HUES64 (cell line): ENCODE data around the gene RIMS4.

ENCODE experiments used
- H3K27ac ChIP-seq: 2 replicates; pipeline ENCODE4 v1.7.0; 2013; ENCODE audit warnings: low read depth, low read length, inconsistent platforms
- H3K27me3 ChIP-seq: 2 replicates; pipeline ENCODE4 v1.6.1; 2013; ENCODE audit warnings: mild to moderate bottlenecking, low read length; ENCODE audit not compliant: insufficient read depth
- H3K36me3 ChIP-seq: 2 replicates; pipeline ENCODE4 v1.6.1; 2013; ENCODE audit warnings: mild to moderate bottlenecking, low read length; ENCODE audit not compliant: insufficient read depth
- H3K4me1 ChIP-seq: 2 replicates; pipeline ENCODE4 v1.6.1; 2013; ENCODE audit warnings: mild to moderate bottlenecking, low read length, moderate library complexity; ENCODE audit not compliant: insufficient read depth
- H3K4me3 ChIP-seq: 2 replicates; pipeline ENCODE4 v1.5.1; 2013; ENCODE audit warnings: mild to moderate bottlenecking, low read length, moderate library complexity
- H3K9ac ChIP-seq: 2 replicates; pipeline ENCODE4 v1.6.1; 2013; ENCODE audit warnings: mild to moderate bottlenecking, low read depth, low read length
- H3K9me3 ChIP-seq: 2 replicates; pipeline ENCODE4 v1.6.1; 2013; ENCODE audit warnings: low read depth, low read length; ENCODE audit not compliant: insufficient read depth
- WGBS: fragments of 150-250, 120-280 bp; methylation state at CpG from one replicate; pipeline ENCODE4 v1.1.7; 2013; ENCODE audit warnings: missing lambda C conversion rate; 5-methylcytosine and 5-hydroxymethylcytosine counted together

Gene RIMS4

GRCh38 chr20:44762466-44763140 is 47.7 kb downstream of the RIMS4 start:
- no peak overlapping the region for H3K9ac ChIP-seq
- no peak overlapping the region for H3K4me3 ChIP-seq
- H3K4me1 ChIP-seq, result peaks cover 4% of the 10 kb centered on the region; the same call in 1 of the 2 replicates
- WGBS, result 89% methylated on average over 10 of the region's 10 CpGs
- H3K27me3 ChIP-seq, result no peaks in the 10 kb centered on the region
- H3K9me3 ChIP-seq, result no peaks in the 10 kb centered on the region
- no peak overlapping the region for H3K27ac ChIP-seq
- H3K36me3 ChIP-seq, result no peaks in the 10 kb centered on the region

- Histone ChIP-seq H3K36me3 (no peaks in the 10 kb centered on the region), H3K9ac (no peak overlapping the region), H3K27ac (no peak overlapping the region), H3K4me1 (peaks cover 4% of the 10 kb centered on the region; the same call in 1 of the 2 replicates), H3K9me3 (no peaks in the 10 kb centered on the region), H3K27me3 (no peaks in the 10 kb centered on the region), H3K4me3 (no peak overlapping the region)
- WGBS, result 77% methylated on average over 3 of the region's 3 CpGs
Measured at GRCh38 chr20:44761423-44761822, 48.9 kb downstream of the RIMS4 start.

GRCh38 chr20:44759595-44759994 is 50.8 kb downstream of the RIMS4 start:
- no peak overlapping the region for H3K4me3 ChIP-seq
- no peaks in the 10 kb centered on the region; the same call in 1 of the 2 replicates for H3K4me1 ChIP-seq
- H3K36me3 ChIP-seq, result no peaks in the 10 kb centered on the region
- no peak overlapping the region for H3K27ac ChIP-seq
- no peaks in the 10 kb centered on the region for H3K27me3 ChIP-seq
- WGBS, result 85% methylated on average over 1 of the region's 1 CpG
- H3K9ac ChIP-seq, result no peak overlapping the region
- H3K9me3 ChIP-seq, result no peaks in the 10 kb centered on the region

- Histone ChIP-seq H3K4me1 (no peaks in the 10 kb centered on the region; the same call in 1 of the 2 replicates), H3K27me3 (no peaks in the 10 kb centered on the region), H3K9ac (no peak overlapping the region), H3K27ac (no peak overlapping the region), H3K4me3 (no peak overlapping the region), H3K36me3 (no peaks in the 10 kb centered on the region), H3K9me3 (no peaks in the 10 kb centered on the region)
- 83% methylated on average over 10 of the region's 10 CpGs for WGBS
Measured at GRCh38 chr20:44758247-44759101, 51.9 kb downstream of the RIMS4 start.

- 95% methylated on average over 5 of the region's 5 CpGs for WGBS
- no peaks in the 10 kb centered on the region for H3K36me3 ChIP-seq
- H3K4me1 ChIP-seq, result peaks cover 6% of the 10 kb centered on the region; the same call in 1 of the 2 replicates
- H3K27me3 ChIP-seq, result no peaks in the 10 kb centered on the region
- no peaks in the 10 kb centered on the region for H3K9me3 ChIP-seq
- no peak overlapping the region for H3K4me3 ChIP-seq
- no peak overlapping the region for H3K9ac ChIP-seq
- H3K27ac ChIP-seq, result no peak overlapping the region
Measured at GRCh38 chr20:44756956-44757355, 53.4 kb downstream of the RIMS4 start.

GRCh38 chr20:44756011-44756688 is 54.2 kb downstream of the RIMS4 start:
- Histone ChIP-seq H3K36me3 (no peaks in the 10 kb centered on the region), H3K9ac (no peak overlapping the region), H3K4me3 (no peak overlapping the region), H3K4me1 (peaks cover 6% of the 10 kb centered on the region; the same call in 1 of the 2 replicates), H3K27ac (no peak overlapping the region), H3K9me3 (no peaks in the 10 kb centered on the region), H3K27me3 (no peaks in the 10 kb centered on the region)
- 96% methylated on average over 15 of the region's 18 CpGs for WGBS

GRCh38 chr20:44754554-44754953 is 55.8 kb downstream of the RIMS4 start:
- Histone ChIP-seq H3K36me3 (no peaks in the 10 kb centered on the region), H3K9ac (no peak overlapping the region), H3K4me1 (peaks cover 6% of the 10 kb centered on the region; the same call in 1 of the 2 replicates), H3K9me3 (no peaks in the 10 kb centered on the region), H3K27ac (no peak overlapping the region), H3K4me3 (no peak overlapping the region), H3K27me3 (no peaks in the 10 kb centered on the region)
- 74% methylated on average over 7 of the region's 7 CpGs for WGBS

- WGBS, result 75% methylated on average over 17 of the region's 17 CpGs
- H3K36me3 ChIP-seq, result no peaks in the 10 kb centered on the region
- no peaks in the 10 kb centered on the region for H3K9me3 ChIP-seq
- peaks cover under 1% of the 10 kb centered on the region; the same call in 1 of the 2 replicates for H3K27me3 ChIP-seq
- no peak overlapping the region for H3K27ac ChIP-seq
- no peak overlapping the region for H3K9ac ChIP-seq
- peaks cover 6% of the 10 kb centered on the region; the same call in 1 of the 2 replicates for H3K4me1 ChIP-seq
- no peak overlapping the region for H3K4me3 ChIP-seq
Measured at GRCh38 chr20:44752099-44752931, 58.0 kb downstream of the RIMS4 start.

GRCh38 chr20:44750081-44750805 is 60.1 kb downstream of the RIMS4 start:
- no peak overlapping the region for H3K4me3 ChIP-seq
- WGBS, result 93% methylated on average over 73 of the region's 73 CpGs

GRCh38 chr20:44748005-44748370 is 62.4 kb downstream of the RIMS4 start:
- Histone ChIP-seq H3K27ac (no peak overlapping the region), H3K4me3 (no peak overlapping the region), H3K27me3 (peaks cover 39% of the 10 kb centered on the region), H3K4me1 (peaks cover 16% of the 10 kb centered on the region), H3K9me3 (no peaks in the 10 kb centered on the region), H3K36me3 (no peaks in the 10 kb centered on the region), H3K9ac (no peak overlapping the region)
- 90% methylated on average over 3 of the region's 3 CpGs for WGBS

More at GRCh38 chr20:44750081-44750805, 60.1 kb downstream of the RIMS4 start:
- no peaks in the 10 kb centered on the region for H3K9me3 ChIP-seq
- H3K9ac ChIP-seq, result no peak overlapping the region
- no peak overlapping the region for H3K27ac ChIP-seq
- peaks cover 20% of the 10 kb centered on the region for H3K27me3 ChIP-seq
- H3K4me1 ChIP-seq, result peaks cover 16% of the 10 kb centered on the region
- H3K36me3 ChIP-seq, result no peaks in the 10 kb centered on the region
